ENCODE results near the gene TSACC.
"Not testable (repeated sequence)": the region's sequence is repeated elsewhere in the genome, so short reads cannot be mapped to it uniquely, and the experiment has no call there.

TSACC gene

DNA sequence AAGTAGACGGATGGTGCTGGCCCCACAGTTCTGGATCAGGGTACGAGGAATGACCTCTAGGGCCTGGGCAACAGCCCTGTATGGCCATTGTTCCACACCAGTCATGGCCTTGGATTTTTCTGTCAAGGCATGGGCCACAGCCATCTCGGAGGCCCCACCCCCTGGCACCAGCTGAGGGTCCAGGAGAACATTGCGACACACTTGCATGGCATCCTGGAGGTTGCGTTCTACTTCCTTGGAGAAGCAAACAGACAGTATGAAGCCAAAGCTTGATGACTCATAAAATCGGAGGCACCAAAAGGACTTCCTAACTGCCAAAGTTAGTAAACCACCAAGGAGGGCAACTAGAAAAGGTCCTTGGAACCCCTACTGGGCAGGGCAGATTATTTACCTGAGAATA is 27.4 kb upstream of the TSACC start:
- Histone ChIP-seq H3K4me1 (ENCODE audit: control insufficient read depth in 1 of 2, insufficient read depth in 1 of 2, low read depth in 1 of 2, low read length in 1 of 2) (peaks cover 0 to 6% of the 10 kb centered on the region in 2 experiments), H3K27me3 (no peaks in the 10 kb centered on the region), H3K36me3 (peaks cover 68% of the 10 kb centered on the region), H3K27ac (no peak overlapping the region), H3K9me3 (no peaks in the 10 kb centered on the region), H3K4me3 (ENCODE audit: low read depth in 1 of 2, low read length in 1 of 2) (no peak overlapping the region)
- TF ChIP-seq, protein P1, sequence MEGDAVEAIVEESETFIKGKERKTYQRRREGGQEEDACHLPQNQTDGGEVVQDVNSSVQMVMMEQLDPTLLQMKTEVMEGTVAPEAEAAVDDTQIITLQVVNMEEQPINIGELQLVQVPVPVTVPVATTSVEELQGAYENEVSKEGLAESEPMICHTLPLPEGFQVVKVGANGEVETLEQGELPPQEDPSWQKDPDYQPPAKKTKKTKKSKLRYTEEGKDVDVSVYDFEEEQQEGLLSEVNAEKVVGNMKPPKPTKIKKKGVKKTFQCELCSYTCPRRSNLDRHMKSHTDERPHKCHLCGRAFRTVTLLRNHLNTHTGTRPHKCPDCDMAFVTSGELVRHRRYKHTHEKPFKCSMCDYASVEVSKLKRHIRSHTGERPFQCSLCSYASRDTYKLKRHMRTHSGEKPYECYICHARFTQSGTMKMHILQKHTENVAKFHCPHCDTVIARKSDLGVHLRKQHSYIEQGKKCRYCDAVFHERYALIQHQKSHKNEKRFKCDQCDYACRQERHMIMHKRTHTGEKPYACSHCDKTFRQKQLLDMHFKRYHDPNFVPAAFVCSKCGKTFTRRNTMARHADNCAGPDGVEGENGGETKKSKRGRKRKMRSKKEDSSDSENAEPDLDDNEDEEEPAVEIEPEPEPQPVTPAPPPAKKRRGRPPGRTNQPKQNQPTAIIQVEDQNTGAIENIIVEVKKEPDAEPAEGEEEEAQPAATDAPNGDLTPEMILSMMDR (IDR thresholded peaks at IDR 0.05): no peak

DNA sequence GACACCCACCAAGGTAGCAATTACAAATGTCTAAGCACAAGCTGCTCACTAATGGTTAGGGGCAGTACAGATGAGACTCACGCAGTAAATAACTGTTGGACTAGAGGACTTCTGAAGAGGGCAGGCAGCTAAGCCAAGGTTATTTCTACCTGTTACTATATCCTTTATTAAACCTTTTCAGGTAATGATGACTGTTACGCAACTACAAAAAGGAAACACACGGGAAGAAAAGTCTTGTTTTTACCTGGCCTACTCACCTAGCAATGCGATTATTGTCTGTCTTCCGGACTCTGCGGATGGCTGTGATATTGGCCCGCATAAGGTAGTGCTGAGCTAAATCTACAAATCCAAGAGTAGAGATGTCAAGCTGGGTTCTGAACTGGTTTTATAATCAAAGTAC is 21.4 kb upstream of the TSACC start:
- Histone ChIP-seq H3K36me3 (peaks cover 74% of the 10 kb centered on the region), H3K4me3 (ENCODE audit: low read depth in 1 of 2, low read length in 1 of 2) (no peak overlapping the region)

DNA sequence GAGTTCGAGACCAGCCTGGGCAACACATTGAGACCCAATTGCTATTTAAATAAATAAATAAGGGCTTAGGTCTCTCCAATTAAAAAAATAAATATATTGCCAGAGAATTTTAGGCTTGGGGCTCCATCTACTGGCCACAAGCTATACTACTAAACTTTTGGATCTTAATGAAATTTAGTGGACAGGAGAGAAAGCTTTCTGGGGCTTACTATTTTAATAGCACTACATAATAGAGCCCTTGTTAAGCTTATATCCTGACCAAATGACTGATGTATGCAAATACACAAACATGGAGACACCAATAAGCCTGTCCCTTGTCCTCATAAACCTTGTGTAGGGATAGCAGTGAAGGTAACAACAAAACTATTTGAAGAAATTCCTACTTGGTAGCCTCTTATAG is 18.7 kb upstream of the TSACC start:
- H3K27me3 ChIP-seq: no peaks in the 10 kb centered on the region
- TF ChIP-seq, protein P1 (IDR thresholded peaks at IDR 0.05): peak; percentile 52
- no peak overlapping the region for H3K4me3 ChIP-seq (ENCODE audit: low read depth in 1 of 2, low read length in 1 of 2)
- H3K36me3 ChIP-seq: peaks cover 89% of the 10 kb centered on the region
- no peaks in the 10 kb centered on the region for H3K4me1 ChIP-seq (ENCODE audit: control insufficient read depth in 1 of 2, insufficient read depth in 1 of 2, low read depth in 1 of 2, low read length in 1 of 2)
- H3K9me3 ChIP-seq: no peaks in the 10 kb centered on the region
- no peak overlapping the region for H3K27ac ChIP-seq

More for the DNA sequence above, 21.4 kb upstream of the TSACC start:
- H3K27me3 ChIP-seq: no peaks in the 10 kb centered on the region
- TF ChIP-seq, protein P1 (IDR thresholded peaks at IDR 0.05): no peak
- H3K4me1 ChIP-seq (ENCODE audit: control insufficient read depth in 1 of 2, insufficient read depth in 1 of 2, low read depth in 1 of 2, low read length in 1 of 2): no peaks in the 10 kb centered on the region
- H3K27ac ChIP-seq: no peak overlapping the region
- no peaks in the 10 kb centered on the region for H3K9me3 ChIP-seq

DNA sequence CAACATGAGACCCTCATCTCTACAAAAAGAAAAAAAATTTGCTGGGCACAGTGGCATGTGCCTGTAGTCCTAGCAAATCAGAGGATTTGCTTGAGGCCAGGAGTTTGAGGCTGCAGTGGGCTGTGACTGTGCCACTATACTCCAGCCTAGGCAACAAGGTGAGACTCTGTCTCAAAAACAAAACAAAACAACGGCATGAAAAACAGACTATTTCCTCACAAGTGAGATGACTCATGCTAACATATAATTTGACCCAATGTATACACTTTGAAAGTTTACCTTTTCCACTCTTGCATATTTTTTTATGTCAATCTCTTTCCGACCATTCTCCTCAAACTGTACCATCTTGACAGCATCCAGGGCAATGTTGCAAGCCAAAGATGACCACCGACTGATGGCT is 17.8 kb upstream of the TSACC start:
- Histone ChIP-seq H3K4me3 (ENCODE audit: low read depth in 1 of 2, low read length in 1 of 2) (no peak overlapping the region), H3K27me3 (no peaks in the 10 kb centered on the region), H3K36me3 (peaks cover 84% of the 10 kb centered on the region), H3K4me1 (ENCODE audit: control insufficient read depth in 1 of 2, insufficient read depth in 1 of 2, low read depth in 1 of 2, low read length in 1 of 2) (no peaks in the 10 kb centered on the region), H3K27ac (no peak overlapping the region), H3K9me3 (no peaks in the 10 kb centered on the region)
- TF ChIP-seq, protein P1 (IDR thresholded peaks at IDR 0.05): no peak

DNA sequence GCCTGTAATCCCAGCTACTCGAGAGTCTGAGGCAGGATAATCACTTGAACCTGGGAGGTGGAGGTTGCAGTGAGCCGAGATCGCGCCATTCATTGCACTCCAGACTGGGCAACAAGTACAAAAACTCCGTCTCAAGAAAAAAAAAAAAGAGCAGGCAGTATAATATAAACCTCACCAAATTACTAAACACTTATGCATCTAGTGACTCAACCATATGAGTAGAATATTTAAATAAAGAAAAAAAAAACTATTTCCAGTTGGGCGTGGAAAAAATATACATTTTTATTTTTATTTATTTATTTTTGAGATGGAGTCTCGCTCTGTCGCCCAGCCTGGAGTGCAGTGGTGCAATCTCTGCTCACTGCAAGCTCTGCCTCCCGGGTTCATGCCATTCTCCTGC is 15.1 kb upstream of the TSACC start:
- not testable (repeated sequence) for H3K4me3 ChIP-seq (ENCODE audit: low read depth in 1 of 2, low read length in 1 of 2); H3K27ac ChIP-seq; H3K27me3 ChIP-seq; H3K4me1 ChIP-seq (ENCODE audit: control insufficient read depth in 1 of 2, insufficient read depth in 1 of 2, low read depth in 1 of 2, low read length in 1 of 2); H3K9me3 ChIP-seq
- H3K36me3 ChIP-seq: peaks cover 60% of the 10 kb centered on the region

DNA sequence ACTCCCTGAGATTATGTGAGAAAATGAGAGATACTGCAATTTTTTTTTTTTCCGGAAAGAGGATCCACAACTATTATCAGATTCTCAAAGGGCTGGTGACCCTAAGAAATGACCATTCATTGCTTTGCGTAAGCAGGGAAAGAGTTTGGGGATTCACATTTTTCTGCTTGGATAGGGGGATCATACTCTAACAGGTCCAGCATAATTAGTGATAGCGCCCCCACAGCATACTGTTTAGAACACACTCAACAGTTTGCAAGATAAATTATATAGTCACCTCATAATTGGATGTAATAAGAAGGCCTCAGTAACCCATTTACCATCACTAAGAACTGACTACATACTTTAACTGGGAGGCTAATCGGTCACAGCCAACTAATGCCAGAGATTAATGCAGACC is 2.1 kb upstream of the TSACC start:
- Histone ChIP-seq H3K9me3 (no peaks in the 10 kb centered on the region), H3K27ac (no peak overlapping the region), H3K36me3 (peaks cover 40% of the 10 kb centered on the region), H3K4me1 (ENCODE audit: control insufficient read depth in 1 of 2, insufficient read depth in 1 of 2, low read depth in 1 of 2, low read length in 1 of 2) (peaks cover 12 to 20% of the 10 kb centered on the region in 2 experiments), H3K27me3 (no peaks in the 10 kb centered on the region), H3K4me3 (ENCODE audit: low read depth in 1 of 2, low read length in 1 of 2) (no peak overlapping the region)
- TF ChIP-seq, protein P1 (IDR thresholded peaks at IDR 0.05): no peak
